T-helper 1 cell (primary cell): ENCODE results near the gene NOL4L.

Source experiments
- DNase-seq, 5 donors: peaks; one replicate each; pipeline ENCODE4 v3.0.0-alpha.2; 2012 to 2020

The NOL4L gene

DNA sequence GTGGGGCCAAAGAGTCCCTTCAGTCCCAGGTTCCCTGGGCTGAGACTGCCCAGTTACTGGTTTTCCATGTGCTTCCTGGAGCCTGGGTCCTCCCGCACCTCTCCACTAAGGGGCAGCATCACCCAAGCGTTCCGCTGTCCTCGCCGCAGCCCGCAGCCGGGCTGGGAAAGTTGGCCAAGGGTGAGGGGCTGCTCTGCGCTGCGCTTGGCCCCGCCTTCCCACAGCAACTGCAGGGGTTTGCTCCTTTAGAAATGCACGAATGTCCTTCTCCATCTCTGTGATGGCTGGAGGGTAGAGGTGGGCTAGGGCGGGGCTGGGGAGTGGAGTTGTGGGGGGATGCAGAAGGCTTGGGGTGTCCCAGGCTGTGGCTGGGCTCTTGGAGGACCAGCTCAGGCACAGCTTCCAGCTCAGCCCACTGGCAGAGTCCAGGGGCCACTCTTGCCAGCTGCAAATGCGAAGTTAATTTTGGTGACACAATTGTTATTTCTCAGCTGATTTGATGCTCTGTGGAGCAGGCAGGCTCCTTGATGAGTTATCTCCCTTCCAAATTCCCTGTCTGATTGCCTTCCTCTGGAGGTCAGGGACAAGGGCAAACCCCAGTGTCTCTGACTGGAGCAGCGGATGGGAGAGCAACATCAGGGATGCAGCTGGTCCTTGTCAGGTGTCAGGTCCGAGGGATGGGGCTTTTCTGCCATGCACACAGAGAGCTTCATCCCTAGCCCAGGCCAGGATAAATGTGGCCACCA lies 63.2 kb downstream of the NOL4L start:
- DNase-seq = peak; percentile 41 to 64 (median 58)

DNA sequence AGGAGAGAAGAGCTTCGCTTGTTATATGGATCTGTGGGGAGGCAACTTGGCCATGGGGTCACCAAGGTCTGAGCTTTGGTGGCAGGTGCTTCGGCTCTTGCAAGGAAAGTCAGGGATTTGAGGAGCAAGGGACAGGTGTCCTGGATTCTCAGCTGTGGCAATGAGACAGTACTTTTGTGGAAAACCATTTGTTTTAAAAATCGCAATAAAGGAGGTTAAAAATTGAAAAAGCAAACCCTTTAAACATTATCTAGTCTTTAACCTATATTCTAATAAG lies 64.3 kb downstream of the NOL4L start:
- no peak for DNase-seq

- DNase-seq = no peak
Measured at GRCh38 chr20:32519381-32519730, 65.8 kb downstream of the NOL4L start.

DNA sequence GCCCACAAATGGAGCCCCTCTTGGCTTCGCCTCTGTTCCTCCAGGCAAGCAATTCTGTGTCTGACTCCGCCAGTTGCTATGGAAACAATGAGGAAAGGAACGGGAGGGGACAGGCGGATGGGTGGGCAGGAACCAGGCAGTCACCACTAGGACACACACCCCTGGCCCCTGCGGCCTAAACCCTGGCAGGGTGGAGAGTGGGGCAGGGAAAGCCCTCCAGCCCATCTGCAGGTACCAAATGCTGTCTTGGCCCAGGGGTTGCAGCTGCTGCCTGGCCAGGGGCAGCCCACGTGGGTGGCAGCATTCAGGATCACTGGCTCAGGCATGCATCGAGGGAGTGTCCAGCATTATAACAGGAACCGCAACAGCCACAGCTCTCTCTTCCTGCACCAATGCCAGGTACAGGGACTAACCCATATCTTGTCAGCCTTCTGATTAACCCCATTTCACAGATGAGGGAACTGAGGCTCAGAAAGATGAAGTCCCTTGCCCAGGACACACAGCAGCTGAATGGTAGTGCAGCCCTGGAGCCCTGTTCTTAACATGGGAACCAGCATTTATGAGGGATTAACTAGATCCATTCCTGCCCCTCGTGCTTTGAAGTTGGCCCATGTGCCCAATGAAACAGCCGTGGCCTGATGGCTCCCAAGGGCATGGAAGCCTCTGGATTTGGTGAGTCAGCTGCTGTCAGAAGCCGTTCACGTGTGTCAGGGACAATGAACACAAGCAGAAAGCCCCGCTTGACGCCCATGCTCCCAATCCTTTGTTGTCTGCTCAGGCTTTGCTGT lies 66.3 kb downstream of the NOL4L start:
- no peak for DNase-seq

DNA sequence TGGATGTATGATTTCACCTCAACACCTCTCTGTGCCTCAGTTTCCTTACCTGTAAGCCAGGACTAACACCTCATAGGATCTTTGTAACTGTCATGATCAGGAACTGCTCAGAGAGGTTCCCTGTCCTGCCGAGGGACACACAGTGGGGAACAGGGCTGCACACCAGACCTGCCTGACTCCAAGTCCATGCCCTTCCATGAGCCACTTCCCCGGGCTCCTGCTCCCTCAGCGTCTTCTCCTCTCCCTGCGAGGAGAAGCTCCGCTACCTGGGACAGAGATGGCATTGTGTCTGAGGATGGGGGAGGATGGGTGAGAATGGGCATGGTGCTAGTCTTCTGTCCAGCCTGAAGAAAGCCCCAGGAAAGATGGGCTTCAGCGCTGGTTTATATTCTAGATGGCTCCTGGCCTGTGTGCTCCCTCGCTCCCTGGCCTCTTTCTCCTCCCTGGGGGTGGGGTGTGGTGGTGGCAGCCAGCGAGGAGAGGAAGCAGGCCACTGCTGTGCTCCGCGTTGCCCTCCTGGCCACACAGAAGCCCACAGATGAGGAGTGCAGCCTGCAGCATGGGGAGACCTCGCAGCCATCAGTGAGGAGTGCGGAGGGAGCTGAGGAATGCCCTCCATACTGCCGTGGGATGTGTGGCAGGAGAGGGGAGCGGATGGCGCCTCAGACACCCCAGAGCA lies 67.1 kb downstream of the NOL4L start:
- no peak for DNase-seq

DNA sequence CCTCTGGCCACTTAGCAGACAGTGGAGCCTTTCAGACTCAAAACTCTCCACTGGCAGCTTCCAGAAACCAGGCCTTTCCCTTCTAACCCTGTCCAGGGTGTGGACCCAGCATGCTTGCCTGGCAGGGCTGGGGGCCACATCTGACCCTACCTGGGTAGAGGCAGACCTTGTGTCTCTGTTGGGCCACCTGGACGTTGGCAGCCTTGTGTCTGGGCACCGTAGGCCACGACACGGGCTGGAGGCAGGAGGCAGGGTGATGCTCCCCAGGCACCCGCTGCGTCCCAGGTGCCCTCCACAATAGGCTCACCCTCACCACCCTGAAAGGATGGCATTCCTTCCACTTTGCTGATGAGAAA lies 67.6 kb downstream of the NOL4L start:
- no peak for DNase-seq

DNA sequence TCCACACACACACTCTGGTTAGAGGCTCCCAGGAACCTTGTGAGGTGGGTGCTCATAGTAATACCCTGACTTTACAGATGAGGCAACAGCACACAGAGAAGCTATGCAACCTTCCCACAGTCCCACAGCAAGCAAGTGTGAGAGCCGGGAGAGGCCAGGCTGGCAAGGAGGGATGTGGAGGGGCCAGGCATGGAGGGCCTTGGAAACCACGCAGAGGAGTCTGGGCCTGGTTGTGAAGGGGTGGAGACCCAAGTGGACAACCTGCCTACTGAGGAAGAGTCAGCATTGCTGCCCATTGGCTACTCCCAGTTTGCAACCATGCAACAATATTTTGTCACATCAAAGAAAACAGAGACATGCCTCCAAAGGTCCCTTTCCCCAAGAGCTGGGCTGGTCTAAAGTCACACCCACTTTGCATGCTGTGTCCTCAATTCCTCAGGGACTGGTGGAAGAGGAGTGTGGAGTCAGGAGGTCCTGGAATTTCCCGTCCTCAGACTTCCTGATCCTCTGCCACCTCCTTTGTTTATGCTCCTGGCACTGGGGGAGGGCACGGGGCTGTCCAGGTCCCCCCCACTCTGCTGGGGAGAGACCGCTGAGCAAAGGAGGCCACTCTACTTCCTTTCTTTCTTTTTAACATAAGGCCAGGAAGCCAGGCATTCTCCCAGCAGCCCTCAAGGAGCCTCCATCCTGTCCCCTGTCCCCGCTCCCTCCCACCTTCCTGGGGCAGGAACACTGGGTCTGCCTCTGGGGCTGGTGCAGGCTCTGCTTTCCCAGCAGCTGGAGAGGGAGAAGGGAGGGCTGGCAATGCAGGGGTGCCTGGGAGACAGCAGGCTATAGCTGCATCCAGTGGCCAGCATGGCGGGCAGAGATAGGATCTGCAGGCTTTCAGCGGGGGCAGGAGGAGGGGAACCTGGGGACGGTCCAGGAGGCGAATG lies 68.3 kb downstream of the NOL4L start:
- DNase-seq = no peak

DNA sequence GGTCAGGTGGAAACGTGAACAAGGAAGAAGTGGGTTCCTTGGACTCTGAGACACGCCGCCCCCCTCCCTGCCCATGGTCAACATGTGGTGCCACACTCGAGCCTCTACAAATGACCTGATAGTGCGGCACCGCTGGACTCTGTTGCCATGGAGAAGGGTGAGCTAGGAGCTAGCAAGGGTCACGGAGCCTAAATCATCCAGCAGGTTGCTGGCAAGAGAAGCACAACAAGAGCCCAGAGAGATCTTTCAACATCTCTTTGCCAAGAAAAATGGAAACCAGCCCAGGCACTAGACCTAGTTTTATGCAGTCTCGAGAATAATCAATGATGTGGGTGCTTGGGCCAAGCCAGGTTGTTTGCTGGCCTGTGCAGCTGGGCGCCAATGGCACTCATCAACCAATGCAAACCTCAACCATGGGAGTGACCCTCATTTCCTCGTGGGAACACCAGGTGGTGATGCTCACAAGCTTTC lies 69.5 kb downstream of the NOL4L start:
- DNase-seq = no peak

DNA sequence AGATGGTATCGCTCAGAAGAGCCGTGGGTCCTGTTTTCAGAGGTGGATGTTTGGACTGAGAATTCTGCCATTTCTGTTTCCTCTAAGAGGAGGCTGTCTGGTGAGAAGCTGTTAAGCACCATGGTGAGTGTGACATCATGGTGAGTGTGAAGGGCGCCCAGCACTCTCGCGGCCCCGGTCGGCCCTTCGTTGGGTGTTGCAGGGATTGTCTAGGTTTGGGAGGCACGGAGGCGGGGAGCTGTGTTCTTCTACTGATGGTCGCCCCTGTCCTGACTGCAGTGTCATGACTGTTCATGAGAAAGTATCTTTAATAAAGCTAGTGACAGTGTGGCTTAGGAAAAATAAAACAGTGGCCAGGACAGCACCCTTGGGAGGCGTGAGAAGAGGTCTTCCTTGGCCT lies 70.4 kb downstream of the NOL4L start:
- DNase-seq = no peak

GRCh38 chr20:32513031-32513866 lies 71.9 kb downstream of the NOL4L start:
- no peak for DNase-seq

DNA sequence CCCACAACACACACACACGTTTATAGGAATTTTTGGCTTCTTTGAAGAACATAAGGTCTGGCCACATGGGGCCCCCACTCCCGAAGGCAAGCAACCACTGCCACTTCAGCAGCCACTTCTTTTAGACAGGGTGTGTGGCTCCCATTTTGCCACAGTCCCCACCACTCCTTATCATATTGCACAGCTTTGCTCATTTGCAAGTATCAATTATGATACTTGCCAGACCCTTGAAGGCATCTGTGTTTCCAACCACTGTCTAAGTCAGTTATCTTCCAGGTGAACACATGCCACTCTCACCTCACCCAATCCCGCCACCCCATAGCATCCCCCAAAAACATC lies 73.1 kb downstream of the NOL4L start:
- no peak for DNase-seq

- no peak for DNase-seq
Measured at GRCh38 chr20:32511358-32512046, 73.6 kb downstream of the NOL4L start.

GRCh38 chr20:32510601-32511357 lies 74.4 kb downstream of the NOL4L start:
- DNase-seq = no peak

DNA sequence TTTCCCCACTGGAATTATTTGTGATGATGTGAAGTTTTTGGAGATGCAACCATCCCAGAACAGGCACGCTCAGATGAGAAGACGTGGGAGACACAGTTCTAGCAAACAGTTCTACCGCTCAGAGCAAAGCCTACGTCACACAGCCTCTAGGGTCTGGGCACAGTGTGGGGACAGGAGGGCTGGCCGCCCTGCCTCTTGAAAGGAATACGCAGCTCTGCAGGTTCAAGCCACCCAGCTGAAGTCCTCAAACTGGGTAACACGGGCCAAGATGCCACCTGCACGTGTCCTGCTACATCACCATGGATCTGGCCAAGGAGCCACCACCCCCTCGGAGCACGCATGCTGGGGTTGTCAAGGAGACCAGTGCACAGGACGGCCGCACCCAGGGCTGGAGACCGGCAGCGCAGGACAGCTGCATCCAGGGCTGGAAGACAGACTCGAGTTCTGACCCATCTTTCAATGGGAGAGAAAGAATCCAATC lies 75.0 kb downstream of the NOL4L start:
- no peak for DNase-seq

DNA sequence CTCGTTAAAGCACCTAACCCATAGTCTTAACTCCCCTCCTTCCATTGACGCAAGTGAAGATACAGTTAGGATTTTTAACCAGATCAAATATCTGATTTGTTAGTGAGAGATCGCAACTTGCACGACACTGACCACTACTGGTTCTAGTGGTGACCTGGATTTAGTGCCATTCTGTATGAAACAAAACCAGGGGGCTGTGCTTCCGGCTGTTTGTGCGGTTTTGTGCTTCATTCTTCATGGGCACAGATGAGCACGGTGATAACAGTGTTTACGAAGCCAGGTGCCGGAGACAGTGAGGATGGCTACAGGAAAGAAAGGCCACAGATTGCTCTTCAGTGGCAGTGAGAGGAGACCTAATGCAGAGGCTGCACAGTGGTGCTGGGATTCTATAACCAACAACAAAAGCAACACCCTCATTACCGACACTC lies 75.5 kb downstream of the NOL4L start:
- peak in 4 of 5 donors; percentile 46 to 75 (median 50) for DNase-seq

- no peak for DNase-seq
Measured at GRCh38 chr20:32508775-32509119, 76.4 kb downstream of the NOL4L start.

- DNase-seq = no peak
Measured at GRCh38 chr20:32507998-32508774, 76.9 kb downstream of the NOL4L start.

DNA sequence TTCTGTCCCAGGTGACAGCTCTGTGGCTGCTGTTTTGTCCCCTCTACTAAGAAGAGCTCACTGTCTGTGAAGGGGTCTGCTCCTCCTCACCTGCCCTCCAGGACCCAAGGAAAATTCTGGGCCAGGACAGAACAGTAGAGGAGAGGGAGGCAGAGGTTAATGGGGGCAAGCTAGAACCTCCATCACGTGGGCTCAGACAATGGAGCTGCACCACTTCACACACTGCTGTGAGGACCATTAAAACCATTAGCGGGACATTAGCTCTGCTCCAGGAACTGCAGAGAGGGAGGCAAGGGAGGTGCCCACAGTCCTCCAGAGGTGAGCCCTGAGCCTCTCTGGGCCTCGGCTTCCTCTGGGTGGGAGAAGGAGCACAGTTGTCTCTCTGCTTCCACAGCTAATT lies 78.4 kb downstream of the NOL4L start:
- DNase-seq = no peak

GRCh38 chr20:32505723-32506473 lies 79.2 kb downstream of the NOL4L start:
- DNase-seq = no peak
